Keratinocyte (primary cell): ENCODE results near the gene TRAF2.

Experiments used
- CTCF ChIP-seq, 3 experiments: IDR thresholded peaks in 1 of 3; conservative IDR thresholded peaks in 1 of 3; optimal IDR thresholded peaks in 1 of 3; 2 replicates in 2 of 3; 3 replicates in 1 of 3; pipeline versions ENCODE3 to v1.5.1; 2011; ENCODE audit warnings: low read length in 3 of 3, mild to moderate bottlenecking in 3 of 3, moderate library complexity in 2 of 3, control low read depth in 1 of 3, inconsistent platforms in 1 of 3; ENCODE audit not compliant: insufficient read depth in 2 of 3; ENCODE audit errors: extremely low read depth in 1 of 3
- EZH2 ChIP-seq: IDR thresholded peaks from one replicate; pipeline ENCODE4 v1.6.1; 2012; ENCODE audit warnings: inconsistent platforms, mild to moderate bottlenecking, low read length, moderate library complexity

DNA sequence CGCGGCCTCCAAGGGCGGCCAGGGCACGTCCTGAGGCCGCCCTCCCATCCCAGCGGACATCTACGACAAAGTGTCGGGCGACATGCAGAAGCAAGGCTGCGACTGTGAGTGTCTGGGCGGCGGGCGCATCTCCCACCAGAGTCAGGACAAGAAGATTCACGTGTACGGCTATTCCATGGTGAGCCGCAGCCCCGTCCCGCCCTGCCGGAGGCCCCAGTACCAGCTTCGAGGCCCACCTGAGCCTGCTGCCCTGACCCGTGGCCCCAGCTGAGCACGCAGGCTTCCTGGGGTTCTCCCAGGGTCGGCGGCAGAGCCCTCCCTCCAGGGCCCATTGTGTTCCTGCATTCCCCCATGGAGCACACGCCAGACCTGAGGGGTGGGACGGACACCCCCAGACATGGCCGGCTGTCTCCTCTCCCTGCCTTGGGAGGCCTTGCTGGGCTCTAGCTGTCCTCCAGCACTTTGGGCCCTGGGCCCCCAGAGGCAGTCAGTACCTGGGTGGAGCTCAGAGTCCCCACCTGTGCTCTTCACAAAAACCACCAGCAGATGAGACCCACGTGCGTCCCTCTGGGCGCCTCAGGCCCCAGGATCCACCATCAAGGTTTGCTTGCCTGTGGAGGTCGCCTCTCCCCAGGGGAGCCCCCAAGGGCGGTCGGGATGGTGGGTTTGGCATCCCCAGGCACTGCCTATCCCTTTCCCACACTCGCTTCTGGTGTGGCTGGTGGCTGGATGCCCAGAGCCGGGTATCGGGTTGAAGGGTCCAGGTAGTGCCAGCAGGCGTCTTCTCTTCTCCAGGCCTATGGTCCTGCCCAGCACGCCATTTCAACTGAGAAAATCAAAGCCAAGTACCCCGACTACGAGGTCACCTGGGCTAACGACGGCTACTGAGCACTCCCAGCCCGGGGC, 36.1 kb upstream of the TRAF2 start:
- TF ChIP-seq CTCF (optimal IDR thresholded peaks at IDR 0.05 in 1 of 3, IDR thresholded peaks at IDR 0.05 in 1 of 3, conservative IDR thresholded peaks at IDR 0.05 in 1 of 3; ENCODE audit: extremely low read depth in 1 of 3, insufficient read depth in 2 of 3, low read length in 3 of 3) (no peak), EZH2 (no peak)
